Right lobe of liver (tissue), 6 donors: Measurements from ENCODE around the gene GPR156. TPM values are rescaled to one million over a fixed set of nuclear protein-coding genes. Genes with fewer than 3 reads are reported as not detected.
"Not testable (repeated sequence)": the region's sequence is repeated elsewhere in the genome, so short reads cannot be mapped to it uniquely, and the experiment has no call there.

Source experiments
- ATAC-seq, 4 donors: fragments of 200-7000 bp; cut with Tn5 transposase; one replicate each; pipeline ENCODE4 v1.9.1; 2020; ENCODE audit warnings: mild to moderate bottlenecking in 4 of 4, moderate library complexity in 4 of 4
- DNase-seq, 3 donors: peaks; one replicate each; pipeline ENCODE4 v3.0.0-alpha.2; 2020
- H3K27ac ChIP-seq, 3 donors: fragments of 200-600 bp; one replicate each; pipeline ENCODE4 v1.8.0; 2022
- H3K27me3 ChIP-seq, 2 donors: fragments of 200-600 bp; one replicate each; pipeline ENCODE4 v1.8.0; 2022
- H3K36me3 ChIP-seq, 4 donors: fragments of 200-600 bp; sonication (generic) in 1 of 4; one replicate each; pipeline versions ENCODE4 v1.5.1 to v1.8.0; 2017 to 2022; ENCODE audit warnings: control low read depth in 1 of 4
- H3K4me1 ChIP-seq, 4 donors: fragments of 200-600 bp; sonication (generic) in 1 of 4; one replicate each; pipeline versions ENCODE4 v1.5.1 to v1.8.0; 2017 to 2022; ENCODE audit warnings: control low read depth in 1 of 4
- H3K4me3 ChIP-seq, 3 donors: fragments of 200-600 bp; one replicate each; pipeline ENCODE4 v1.8.0; 2022
- H3K9me3 ChIP-seq, 4 donors: fragments of 200-600 bp; sonication (generic) in 1 of 4; one replicate each; pipeline versions ENCODE4 v1.5.1 to v1.8.0; 2017 to 2022; ENCODE audit warnings: control low read depth in 1 of 4
- POLR2A ChIP-seq: fragments of 450-650 bp; IDR thresholded peaks from one replicate; pipeline ENCODE4 v1.6.1; 2017; ENCODE audit warnings: antibody characterized with exemption, mild to moderate bottlenecking
- WGBS: methylation state at CpG from one replicate; pipeline ENCODE4 v1.1.6; 2018; ENCODE audit warnings: low coverage, low lambda C conversion rate; ENCODE audit not compliant: insufficient coverage; ENCODE audit errors: missing lambda C conversion rate; 5-methylcytosine and 5-hydroxymethylcytosine counted together
- intact Hi-C, 2 donors: fragments of 100-400 bp; cut with DNase I; formaldehyde crosslinking; loops; one replicate each; pipeline versions ENCODE4 v1.11.2 to v1.14.1; 2022
- total RNA-seq, 6 experiments: library from RNA; depleted of rRNA in 2 of 6; stranded (reverse); fragments of >200 nt in 2 of 6; fragmentation: NEBNext Ultra II Directional in 3 of 6; extraction: Animal tissue kit (Norgen Biotek cat#: 25700) in 3 of 6; gene quantifications; one replicate each; pipeline versions ENCODE4 v1.1.0 to v1.2.4, GENCODE V29; 2016 to 2023
- TF ChIP-seq, protein P1 (sequence below), 4 donors: fragments of 200-600 bp in 3 of 4; fragments of 450-650 bp in 1 of 4; IDR thresholded peaks; one replicate each; pipeline versions ENCODE4 v1.5.1 to v1.8.0; 2016 to 2022; ENCODE audit warnings: antibody characterized with exemption in 4 of 4, mild to moderate bottlenecking in 2 of 4
- donor health status: DM: no; HTN: yes; CAD: no.
- donor health status: DM: no; HTN: no; CAD: no.
- donor health status: DM: no; HTN: no; CAD: no.
- donor health status: DM: no; HTN: yes; CAD: no.
- donor health status: DM: no; HTN: yes; CAD: no.

The GPR156 gene
- total RNA-seq, 6 experiments from 2014 or later: not detected

DNA sequence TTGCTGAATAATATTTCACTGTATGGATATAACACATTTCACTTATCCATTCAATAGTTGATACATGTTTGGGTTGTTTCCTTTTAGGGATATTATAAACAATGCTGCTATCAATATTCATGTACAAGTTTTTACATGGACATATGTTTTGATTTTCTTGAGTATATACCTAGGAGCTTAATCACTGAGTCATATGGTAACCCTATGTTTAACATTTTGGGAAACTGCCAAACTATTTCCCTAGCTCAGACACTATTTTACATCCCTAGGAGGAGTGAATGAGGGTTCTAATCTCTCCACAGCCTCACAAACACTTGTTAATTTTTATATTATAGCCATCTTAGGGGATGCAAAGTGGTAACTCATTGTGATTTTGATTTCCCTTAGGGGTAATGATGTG lies 66.0 kb downstream of the GPR156 start:
- Histone ChIP-seq H3K36me3 (no peaks in the 10 kb centered on the region), H3K4me1 (no peaks in the 10 kb centered on the region), H3K4me3 (no peak overlapping the region), H3K9me3 (no peaks in the 10 kb centered on the region), H3K27ac (no peak overlapping the region), H3K27me3 (no peaks in the 10 kb centered on the region)
- DNase-seq (no peak), ATAC-seq (no peak)
- intact Hi-C loops: no loop called here
- TF ChIP-seq POLR2A: no peak
- TF ChIP-seq, protein P1, sequence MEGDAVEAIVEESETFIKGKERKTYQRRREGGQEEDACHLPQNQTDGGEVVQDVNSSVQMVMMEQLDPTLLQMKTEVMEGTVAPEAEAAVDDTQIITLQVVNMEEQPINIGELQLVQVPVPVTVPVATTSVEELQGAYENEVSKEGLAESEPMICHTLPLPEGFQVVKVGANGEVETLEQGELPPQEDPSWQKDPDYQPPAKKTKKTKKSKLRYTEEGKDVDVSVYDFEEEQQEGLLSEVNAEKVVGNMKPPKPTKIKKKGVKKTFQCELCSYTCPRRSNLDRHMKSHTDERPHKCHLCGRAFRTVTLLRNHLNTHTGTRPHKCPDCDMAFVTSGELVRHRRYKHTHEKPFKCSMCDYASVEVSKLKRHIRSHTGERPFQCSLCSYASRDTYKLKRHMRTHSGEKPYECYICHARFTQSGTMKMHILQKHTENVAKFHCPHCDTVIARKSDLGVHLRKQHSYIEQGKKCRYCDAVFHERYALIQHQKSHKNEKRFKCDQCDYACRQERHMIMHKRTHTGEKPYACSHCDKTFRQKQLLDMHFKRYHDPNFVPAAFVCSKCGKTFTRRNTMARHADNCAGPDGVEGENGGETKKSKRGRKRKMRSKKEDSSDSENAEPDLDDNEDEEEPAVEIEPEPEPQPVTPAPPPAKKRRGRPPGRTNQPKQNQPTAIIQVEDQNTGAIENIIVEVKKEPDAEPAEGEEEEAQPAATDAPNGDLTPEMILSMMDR (IDR thresholded peaks at IDR 0.05): no peak

DNA sequence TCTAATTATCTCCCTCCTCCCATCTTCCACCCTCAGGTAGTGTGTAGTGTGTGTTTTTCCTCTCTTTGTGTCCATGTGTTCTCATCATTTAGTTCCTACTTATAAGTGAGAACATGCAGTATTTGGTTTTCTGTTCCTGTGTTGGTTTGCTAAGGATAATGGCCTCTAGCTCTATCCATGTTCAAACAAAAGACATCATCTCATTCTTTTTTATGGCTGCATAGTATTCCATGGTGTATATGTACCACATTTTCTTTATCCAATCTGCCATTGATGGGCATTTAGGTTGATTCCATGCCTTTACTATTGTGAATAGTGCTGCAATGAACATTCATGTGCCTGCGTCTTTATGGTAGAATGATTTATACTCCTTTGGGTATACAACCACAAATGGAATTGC lies 68.4 kb downstream of the GPR156 start:
- DNase-seq, H3K4me3 ChIP-seq, H3K4me1 ChIP-seq, H3K36me3 ChIP-seq, H3K9me3 ChIP-seq, H3K27ac ChIP-seq, intact Hi-C loops, H3K27me3 ChIP-seq, ATAC-seq: not testable (repeated sequence)
- WGBS: 80% methylated on average over 1 of the region's 1 CpG

DNA sequence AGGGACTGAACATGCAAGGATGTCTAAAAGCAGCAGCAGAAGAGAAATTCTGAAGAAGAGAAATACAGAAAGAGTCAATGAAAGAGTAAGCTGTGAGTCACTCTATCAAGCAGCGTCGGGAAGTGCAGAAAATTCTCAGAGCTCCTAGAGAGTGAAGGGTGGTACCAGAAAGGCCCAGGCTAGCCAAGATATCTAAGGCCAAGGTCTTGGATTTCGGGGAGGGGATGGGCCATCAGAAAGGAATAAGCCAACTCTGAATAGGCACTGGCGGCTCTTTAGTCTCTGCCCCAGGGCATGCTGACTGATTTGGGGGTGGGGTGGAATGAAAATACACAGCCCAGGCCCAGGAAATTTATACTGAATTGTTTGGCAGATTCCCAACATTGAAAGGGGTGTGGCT lies 70.8 kb downstream of the GPR156 start:
- TF ChIP-seq, protein P1 (IDR thresholded peaks at IDR 0.05): no peak
- TF ChIP-seq POLR2A: no peak
- WGBS: 72% methylated on average over 3 of the region's 4 CpGs
- H3K36me3 ChIP-seq: no peaks in the 10 kb centered on the region
- H3K9me3 ChIP-seq: no peaks in the 10 kb centered on the region
- no peak overlapping the region for H3K27ac ChIP-seq
- no peaks in the 10 kb centered on the region for H3K4me1 ChIP-seq
- DNase-seq (no peak), ATAC-seq (no peak)
- intact Hi-C loops: no loop called here
- no peak overlapping the region for H3K4me3 ChIP-seq
- H3K27me3 ChIP-seq: no peaks in the 10 kb centered on the region

DNA sequence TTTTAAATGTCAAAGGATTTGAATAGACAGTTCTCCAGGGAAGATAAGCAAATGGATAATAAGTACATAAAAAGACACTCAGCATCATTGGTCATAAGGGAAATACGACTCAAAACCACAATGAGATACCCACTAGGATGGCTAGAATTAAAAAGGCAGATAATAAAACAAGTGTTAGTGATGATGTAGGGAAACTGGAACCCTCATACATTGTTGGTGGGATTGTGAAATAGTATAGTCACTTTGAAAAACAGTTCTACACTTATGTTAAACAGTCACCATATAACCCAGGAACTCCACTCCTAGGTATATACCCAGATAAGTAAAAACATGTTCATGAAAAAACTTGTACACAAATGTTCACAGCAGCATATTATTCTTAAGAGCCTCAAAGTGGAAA lies 72.5 kb downstream of the GPR156 start:
- Histone ChIP-seq H3K4me1 (no peaks in the 10 kb centered on the region), H3K4me3 (no peak overlapping the region), H3K27me3 (no peaks in the 10 kb centered on the region), H3K27ac (no peak overlapping the region), H3K36me3 (no peaks in the 10 kb centered on the region), H3K9me3 (no peaks in the 10 kb centered on the region)
- intact Hi-C loops: no loop called here
- DNase-seq: no peak
- TF ChIP-seq POLR2A: no peak
- TF ChIP-seq, protein P1 (IDR thresholded peaks at IDR 0.05): no peak
- 53% methylated on average over 1 of the region's 1 CpG for WGBS
- ATAC-seq: no peak

DNA sequence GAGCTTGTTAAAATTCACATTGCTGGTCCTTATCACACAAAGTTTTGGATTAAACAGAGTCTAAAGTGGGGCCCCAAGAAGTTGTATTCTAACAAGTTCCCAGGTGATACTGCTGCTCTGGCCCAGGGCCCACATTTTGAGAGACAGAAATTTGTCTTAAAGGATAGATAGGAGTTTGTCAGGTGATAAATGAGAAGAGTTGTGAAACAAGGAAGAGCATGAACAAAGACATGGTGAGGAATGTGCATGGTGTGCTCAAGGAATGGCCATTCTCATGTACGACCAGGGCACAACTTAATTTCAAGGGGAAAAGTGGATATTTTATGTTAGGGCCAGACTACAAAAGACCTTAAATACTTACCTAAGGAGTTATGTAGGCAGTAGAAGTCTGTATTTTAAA lies 75.6 kb downstream of the GPR156 start:
- H3K4me3 ChIP-seq: no peak overlapping the region
- no peaks in the 10 kb centered on the region for H3K27me3 ChIP-seq
- ATAC-seq (no peak), DNase-seq (no peak)
- TF ChIP-seq, protein P1 (IDR thresholded peaks at IDR 0.05): no peak
- no peak for TF ChIP-seq POLR2A
- no peaks in the 10 kb centered on the region for H3K9me3 ChIP-seq
- H3K36me3 ChIP-seq: no peaks in the 10 kb centered on the region
- H3K27ac ChIP-seq: no peak overlapping the region
- 62% methylated on average over 1 of the region's 1 CpG for WGBS
- intact Hi-C loops: no loop called here
- peaks cover 0 to 6% (median 2%) of the 10 kb centered on the region in 4 donors for H3K4me1 ChIP-seq
